DMS 273 (cell line): ENCODE results near the gene CBLB.

Source experiments
- DNase-seq: peaks from one replicate; lab custom pipeline; 2025; ENCODE audit not compliant: unreplicated experiment; lab: John Stamatoyannopoulos, UW

CBLB gene

GRCh38 chr3:105876780-105877327 lies 8.0 kb upstream of the CBLB start:
- no peak for DNase-seq

- DNase-seq: peak; percentile 56
These were observed 1.3 kb upstream of the CBLB start for GRCh38 chr3:105869861-105870755.

GRCh38 chr3:105869531-105869833 lies 670 bp upstream of the CBLB start:
- DNase-seq: no peak

- peak; percentile 74 for DNase-seq
These were observed 426 bp downstream of the CBLB start for GRCh38 chr3:105868431-105868741.

GRCh38 chr3:105867712-105868430 lies 941 bp downstream of the CBLB start:
- DNase-seq: peak; percentile 67

- peak; percentile 20 for DNase-seq
These were observed 1.9 kb downstream of the CBLB start for GRCh38 chr3:105866656-105867653.

- DNase-seq: no peak
These were observed 2.9 kb downstream of the CBLB start for GRCh38 chr3:105865867-105866350.

- DNase-seq: no peak
These were observed 3.7 kb downstream of the CBLB start for GRCh38 chr3:105865016-105865623.

GRCh38 chr3:105864212-105864611 lies 4.6 kb downstream of the CBLB start:
- DNase-seq: no peak

- no peak for DNase-seq
These were observed 5.2 kb downstream of the CBLB start for GRCh38 chr3:105863608-105864007.

GRCh38 chr3:105862217-105862616 lies 6.6 kb downstream of the CBLB start:
- no peak for DNase-seq

- no peak for DNase-seq
These were observed 8.2 kb downstream of the CBLB start for GRCh38 chr3:105860641-105861040.

GRCh38 chr3:105858017-105858416 lies 10.8 kb downstream of the CBLB start:
- DNase-seq: no peak

- no peak for DNase-seq
These were observed 11.2 kb downstream of the CBLB start for GRCh38 chr3:105857601-105858000.

GRCh38 chr3:105856605-105857004 lies 12.2 kb downstream of the CBLB start:
- DNase-seq: no peak

- no peak for DNase-seq
These were observed 14.9 kb downstream of the CBLB start for GRCh38 chr3:105853801-105854432.

- DNase-seq: no peak
These were observed 17.2 kb downstream of the CBLB start for GRCh38 chr3:105851582-105851981.

GRCh38 chr3:105851176-105851575 lies 17.6 kb downstream of the CBLB start:
- no peak for DNase-seq

GRCh38 chr3:105850593-105850992 lies 18.2 kb downstream of the CBLB start:
- no peak for DNase-seq

GRCh38 chr3:105848821-105849220 lies 20.0 kb downstream of the CBLB start:
- DNase-seq: no peak
